Astrocyte of the cerebellum (primary cell): ENCODE measurements around the gene RALGDS.
"Not testable (repeated sequence)": the region's sequence is repeated elsewhere in the genome, so short reads cannot be mapped to it uniquely, and the experiment has no call there.

ENCODE experiments used
- DNase-seq: peaks from one replicate; pipeline ENCODE4 v3.0.0-alpha.2; 2011; ENCODE audit warnings: low read depth
- H3K4me3 ChIP-seq: 2 replicates; pipeline ENCODE4 v1.5.1; 2011; ENCODE audit warnings: mild to moderate bottlenecking, low read depth, low read length, moderate library complexity
- CTCF ChIP-seq: IDR thresholded peaks from 2 replicates; pipeline ENCODE4 v1.5.1; 2012; ENCODE audit warnings: low read length, low read depth, moderate library complexity, mild to moderate bottlenecking; ENCODE audit errors: missing control alignments
- in situ Hi-C: cut with HindIII; loops from 2 replicates; pipeline ENCODE4 v1.10.0; 2017; ENCODE audit warnings: low sequenced_read_pairs

The RALGDS gene

DNA sequence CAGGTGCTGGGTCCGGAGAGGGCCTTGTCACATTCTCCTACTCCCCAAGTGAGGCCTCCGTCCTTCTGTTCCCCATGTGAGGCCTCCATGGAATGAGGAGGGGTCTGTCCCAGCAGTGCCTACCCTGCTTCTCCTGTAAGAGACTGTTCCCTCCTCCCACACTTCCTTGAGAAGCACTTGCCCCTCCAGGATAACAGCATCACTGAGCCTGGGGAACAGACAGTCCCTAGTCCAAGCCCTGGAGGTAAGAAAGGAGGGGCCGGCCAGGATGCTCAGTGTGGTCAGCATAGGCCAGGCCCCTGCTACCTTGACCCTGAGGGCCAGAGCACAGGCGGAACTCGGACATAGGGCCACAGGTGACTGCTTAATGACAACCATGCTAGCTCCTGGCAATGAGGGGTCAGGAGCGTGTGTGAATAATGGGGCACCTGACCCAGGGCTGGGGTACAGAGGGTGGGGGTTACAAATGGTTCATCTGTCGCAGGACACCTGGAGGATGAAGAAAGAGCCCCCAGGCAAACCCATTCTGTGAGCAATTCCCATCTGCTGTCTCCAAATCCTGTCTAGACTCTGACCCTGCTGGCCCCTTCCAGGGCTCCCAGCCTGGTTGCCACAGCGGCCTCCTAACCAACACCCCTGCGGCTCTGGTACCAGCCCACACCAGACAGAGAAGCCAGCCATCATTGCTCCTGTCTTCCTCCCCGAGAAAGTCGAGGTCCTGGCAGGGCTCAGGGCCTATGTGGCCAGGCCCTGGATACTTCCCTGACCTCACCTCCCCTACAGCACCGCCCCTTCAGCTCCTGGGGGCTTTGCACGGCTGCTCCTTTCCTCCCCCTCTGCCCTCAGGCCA lies 20.3 kb downstream of the RALGDS start:
- in situ Hi-C loops, result no loop called here
- no peak for DNase-seq
- TF ChIP-seq CTCF, result no peak
- no peak overlapping the region for H3K4me3 ChIP-seq

GRCh38 chr9:133099726-133100505 lies 21.1 kb downstream of the RALGDS start:
- H3K4me3 ChIP-seq, result no peak overlapping the region
- in situ Hi-C loops, result no loop called here
- DNase-seq, result no peak
- no peak for TF ChIP-seq CTCF

GRCh38 chr9:133098871-133099270 lies 22.2 kb downstream of the RALGDS start:
- DNase-seq, result no peak
- no peak for TF ChIP-seq CTCF
- in situ Hi-C loops, result no loop called here
- H3K4me3 ChIP-seq, result no peak overlapping the region

GRCh38 chr9:133098104-133098754 lies 22.8 kb downstream of the RALGDS start:
- DNase-seq, result no peak
- no peak overlapping the region for H3K4me3 ChIP-seq
- no peak for TF ChIP-seq CTCF
- in situ Hi-C loops, result no loop called here

DNA sequence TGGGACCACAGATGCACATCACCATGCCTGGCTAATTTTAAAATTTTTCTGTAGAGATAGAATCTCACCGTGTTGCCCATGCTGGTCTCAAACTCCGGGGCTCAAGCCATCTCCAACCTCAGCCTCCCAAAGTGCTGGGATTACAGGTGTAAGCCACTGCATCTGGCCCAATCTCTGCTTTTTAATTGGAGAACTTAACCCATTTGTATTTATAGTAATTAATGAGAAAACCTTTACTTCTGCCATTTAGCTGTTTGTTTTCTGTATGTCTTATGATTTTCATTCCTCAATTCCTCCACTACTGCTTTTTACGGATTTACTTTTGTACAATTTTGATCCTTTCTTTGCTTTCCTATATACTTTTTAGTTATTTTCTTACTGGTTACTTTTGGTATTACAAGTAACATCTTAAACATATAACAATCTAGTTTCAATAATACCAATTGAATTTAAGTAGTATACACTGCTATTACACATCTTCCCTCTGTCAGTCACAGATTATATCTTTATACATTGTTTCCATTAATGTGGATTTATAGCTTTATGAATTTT lies 26.1 kb downstream of the RALGDS start:
- TF ChIP-seq CTCF, result no peak
- in situ Hi-C loops, result no loop called here
- no peak for DNase-seq
- H3K4me3 ChIP-seq, result no peak overlapping the region

GRCh38 chr9:133094351-133094750 lies 26.7 kb downstream of the RALGDS start:
- DNase-seq, in situ Hi-C loops, H3K4me3 ChIP-seq: not testable (repeated sequence)
